HS-5 (cell line): ENCODE measurements around the gene GRM8.
"Not testable (repeated sequence)": the region's sequence is repeated elsewhere in the genome, so short reads cannot be mapped to it uniquely, and the experiment has no call there.

Experiments used
- DNase-seq: peaks from one replicate; pipeline ENCODE4 v3.0.0-alpha.2; 2012; ENCODE audit warnings: low read depth

Gene GRM8

DNA sequence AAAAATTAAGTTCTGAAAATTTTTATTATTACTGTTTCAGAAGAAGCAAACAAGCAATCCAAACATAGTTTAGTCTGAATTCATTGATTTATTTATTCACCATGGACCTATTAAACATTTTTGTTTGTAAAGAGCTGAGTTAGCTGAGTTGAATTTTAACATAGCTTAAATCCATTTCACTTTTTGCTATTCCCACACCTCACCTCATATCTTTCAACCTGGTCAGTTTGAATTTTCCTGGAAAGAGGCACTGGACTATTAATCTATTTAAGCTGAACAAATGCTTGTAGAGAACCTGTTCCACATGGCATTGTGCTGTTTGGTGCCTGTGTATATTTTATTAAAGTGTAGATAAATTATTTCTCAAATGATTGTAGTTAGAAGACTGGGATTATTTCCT lies 344.2 kb downstream of the GRM8 start:
- not testable (repeated sequence) for DNase-seq

GRCh38 chr7:126907657-126908056 lies 345.1 kb downstream of the GRM8 start:
- DNase-seq, result not testable (repeated sequence)

DNA sequence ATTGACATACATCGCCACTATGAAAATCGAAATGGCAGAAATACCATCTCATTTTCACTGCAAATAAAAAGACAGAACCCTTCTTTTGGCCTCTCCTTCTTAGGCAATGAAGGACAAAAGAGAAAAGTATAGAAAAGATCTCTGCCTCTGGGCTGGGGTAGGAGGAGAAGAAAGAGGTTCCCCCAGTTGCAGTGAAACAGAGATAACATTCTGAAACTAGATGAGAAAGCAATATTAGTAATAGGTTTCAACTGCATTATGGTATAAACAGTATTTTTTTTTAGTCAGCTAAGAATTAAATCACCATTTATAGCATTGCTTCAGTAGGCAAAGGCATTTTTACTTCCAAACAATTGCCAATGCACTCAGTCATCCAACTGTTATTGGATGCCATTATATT lies 347.5 kb downstream of the GRM8 start:
- DNase-seq, result not testable (repeated sequence)

GRCh38 chr7:126901041-126901765 lies 351.5 kb downstream of the GRM8 start:
- DNase-seq, result not testable (repeated sequence)

DNA sequence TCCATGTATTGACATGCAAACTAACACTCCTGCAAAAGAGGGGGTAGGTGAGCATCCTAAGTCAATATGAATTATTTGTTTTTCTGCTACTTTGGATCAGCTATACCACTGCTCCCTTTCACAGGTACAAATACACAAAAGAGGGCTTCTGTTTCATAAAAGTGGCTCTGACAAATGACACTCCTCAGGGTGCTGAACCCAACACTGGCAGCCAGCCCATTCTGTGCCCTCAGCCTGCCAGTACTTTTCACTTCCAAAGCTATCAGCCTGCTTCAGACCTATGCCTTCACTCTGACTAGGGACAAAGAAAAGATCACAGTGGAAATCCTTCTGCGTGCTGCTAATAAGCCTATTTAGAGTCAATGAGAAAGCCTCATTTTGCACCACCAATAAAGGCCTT lies 364.8 kb downstream of the GRM8 start:
- DNase-seq, result not testable (repeated sequence)

GRCh38 chr7:126887560-126887959 lies 365.2 kb downstream of the GRM8 start:
- DNase-seq, result not testable (repeated sequence)

- DNase-seq, result not testable (repeated sequence)
Observed at GRCh38 chr7:126882730-126883129, 370.0 kb downstream of the GRM8 start.

GRCh38 chr7:126881908-126882307 lies 370.8 kb downstream of the GRM8 start:
- not testable (repeated sequence) for DNase-seq

DNA sequence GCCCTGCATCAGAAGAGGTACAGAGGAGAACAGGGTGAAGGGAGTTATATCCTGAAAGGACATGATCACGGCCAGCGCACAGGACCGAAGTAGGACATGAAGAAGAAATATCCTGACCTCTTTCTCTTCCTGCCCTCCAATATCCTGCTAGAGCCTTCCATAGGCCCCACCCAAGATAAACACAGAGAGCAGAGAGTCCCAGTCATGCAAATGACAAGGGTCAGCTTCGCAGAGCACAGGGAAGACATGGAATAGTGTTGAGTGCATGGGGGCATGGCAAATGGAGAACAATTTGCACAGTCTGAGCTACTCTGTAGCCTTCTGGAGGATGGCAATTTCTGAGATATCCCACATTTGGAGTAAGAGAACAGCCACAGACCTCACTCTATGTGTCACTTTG lies 371.4 kb downstream of the GRM8 start:
- no peak for DNase-seq

- DNase-seq, result not testable (repeated sequence)
Observed at GRCh38 chr7:126876536-126876935, 376.2 kb downstream of the GRM8 start.

- DNase-seq, result no peak
Observed at GRCh38 chr7:126856691-126857291, 395.9 kb downstream of the GRM8 start.

- DNase-seq, result no peak
Observed at GRCh38 chr7:126845331-126845730, 407.4 kb downstream of the GRM8 start.

GRCh38 chr7:126843883-126844282 lies 408.9 kb downstream of the GRM8 start:
- DNase-seq, result no peak

GRCh38 chr7:126843336-126843735 lies 409.4 kb downstream of the GRM8 start:
- no peak for DNase-seq

GRCh38 chr7:126842451-126842850 lies 410.3 kb downstream of the GRM8 start:
- no peak for DNase-seq

DNA sequence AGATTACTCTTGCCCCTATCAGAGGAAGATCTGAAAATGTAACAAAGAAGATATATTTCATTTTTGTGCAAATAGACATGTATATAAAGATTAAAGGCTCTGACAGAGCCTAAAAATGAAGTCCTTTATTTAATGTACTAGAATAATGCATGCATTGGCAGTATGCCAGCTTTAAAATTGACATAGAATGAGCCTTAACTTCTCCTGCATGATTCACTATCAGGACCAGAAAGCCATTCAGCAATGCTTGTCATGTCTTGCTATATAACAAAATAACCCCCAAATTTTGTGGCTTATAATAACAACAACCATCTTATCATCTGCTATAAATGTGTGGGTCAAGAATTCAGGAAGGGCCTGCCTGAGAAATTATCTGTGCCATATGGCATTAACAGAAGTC lies 411.9 kb downstream of the GRM8 start:
- no peak for DNase-seq

DNA sequence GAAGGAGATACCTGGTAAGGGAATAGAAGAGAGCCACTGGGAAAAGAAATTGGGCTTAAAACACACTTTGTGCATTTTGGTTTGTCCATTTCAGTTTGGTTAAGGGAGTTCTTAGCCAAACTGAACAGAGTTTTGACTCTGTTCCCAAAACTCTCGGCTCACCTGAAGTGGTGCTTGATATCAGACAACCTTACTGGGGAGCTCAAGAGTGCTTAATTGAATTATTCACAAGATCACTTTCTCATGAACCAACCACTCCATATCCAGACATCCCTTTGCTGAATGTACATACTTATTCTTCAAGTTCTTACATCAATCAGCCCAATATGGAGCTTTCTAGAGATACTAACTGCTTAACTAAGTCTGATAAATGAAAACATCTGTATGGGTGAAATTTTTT lies 413.1 kb downstream of the GRM8 start:
- no peak for DNase-seq

DNA sequence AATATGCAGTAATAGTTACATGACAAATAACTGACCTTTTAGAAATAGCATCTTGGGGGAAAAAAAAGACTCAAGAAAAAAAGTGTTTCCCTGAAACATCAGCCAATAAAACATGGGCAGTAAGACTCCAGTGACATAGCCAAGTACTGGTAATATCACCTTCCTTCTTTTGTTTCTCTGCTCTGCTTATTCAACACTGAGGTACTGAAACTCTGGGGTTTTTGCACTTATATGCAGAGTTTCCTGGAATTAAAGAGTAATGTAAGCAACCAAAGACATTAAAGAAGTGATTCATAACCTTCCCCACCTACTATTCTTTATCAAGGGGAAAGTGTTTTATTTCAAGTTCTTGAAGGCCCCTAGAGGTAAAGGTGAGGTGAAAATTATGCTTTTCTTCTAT lies 414.5 kb downstream of the GRM8 start:
- no peak for DNase-seq

- not testable (repeated sequence) for DNase-seq
Observed at GRCh38 chr7:126831241-126831640, 421.5 kb downstream of the GRM8 start.

DNA sequence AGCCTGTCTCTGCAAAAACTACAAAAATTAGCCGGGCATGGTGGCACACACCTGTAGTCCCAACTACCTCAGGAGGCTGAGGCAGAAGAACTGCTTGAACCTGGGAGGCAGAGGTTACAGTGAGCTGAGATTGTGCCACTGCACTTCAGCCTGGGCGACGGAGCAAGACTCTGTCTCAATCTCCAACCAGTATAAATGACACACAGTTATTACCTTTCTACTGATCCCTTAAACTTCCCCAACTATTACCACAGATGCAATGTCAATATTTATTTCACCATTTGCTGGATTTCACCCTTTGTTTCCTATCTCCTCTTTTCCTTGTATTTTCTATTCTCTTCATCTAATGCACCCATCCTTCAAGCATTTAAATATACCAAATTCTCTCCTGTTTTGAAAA lies 431.8 kb downstream of the GRM8 start:
- DNase-seq, result no peak

DNA sequence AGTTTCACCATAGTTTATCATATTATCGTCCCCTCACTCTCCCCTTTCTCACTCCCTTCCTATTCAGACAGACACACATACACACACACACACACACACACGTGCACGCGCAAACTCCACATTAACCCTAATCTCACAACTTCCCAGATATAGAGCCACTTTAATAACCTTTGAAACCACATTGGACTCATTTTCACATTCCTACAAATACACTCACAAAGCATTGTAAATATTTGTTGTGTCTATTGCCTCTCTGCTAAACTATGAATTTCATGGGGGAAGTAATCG lies 433.6 kb downstream of the GRM8 start:
- DNase-seq, result no peak

DNA sequence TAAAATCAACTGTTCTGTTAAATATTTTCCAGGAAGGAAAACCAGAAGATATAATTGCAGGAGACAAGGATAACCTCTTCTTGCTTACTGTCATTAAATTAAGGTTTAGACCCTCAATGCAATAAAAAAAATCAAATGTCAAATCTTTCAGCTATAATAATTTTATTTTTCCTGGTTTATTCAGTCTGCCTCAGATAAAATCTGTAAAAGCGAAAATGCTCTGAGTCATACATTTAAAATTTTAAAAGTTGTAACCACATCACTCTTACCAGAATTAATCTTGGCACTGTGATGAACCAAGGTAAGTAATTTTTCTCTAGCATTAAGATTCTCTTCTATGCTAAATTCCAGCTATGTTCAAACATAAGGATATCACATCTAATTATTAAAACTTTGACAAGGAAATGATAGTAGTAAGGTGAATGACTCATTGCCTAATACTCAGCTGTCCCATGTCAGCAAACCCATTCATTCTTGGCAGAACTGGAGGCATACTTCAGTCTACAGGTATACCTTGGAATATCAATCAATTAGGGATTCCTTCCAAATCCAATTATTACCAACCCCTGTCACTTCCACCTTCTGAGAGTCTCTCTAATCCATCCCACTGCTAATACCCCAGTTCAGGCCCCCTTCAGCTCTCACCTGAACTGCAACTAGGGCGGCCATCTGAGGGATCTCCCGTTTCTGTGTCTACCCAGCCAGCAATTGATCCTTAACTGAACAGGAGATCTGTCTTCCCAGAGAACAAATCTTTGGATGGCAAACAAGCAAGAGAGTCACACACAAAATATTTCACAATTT lies 434.1 kb downstream of the GRM8 start:
- no peak for DNase-seq

GRCh38 chr7:126809188-126809587 lies 443.6 kb downstream of the GRM8 start:
- no peak for DNase-seq
